MM.1S (cell line): Measurements from ENCODE around the gene TMEM238L.

Experiments used
- EZH2 ChIP-seq: fragments of 300-600 bp; sonication (generic); optimal IDR thresholded peaks from 2 replicates; pipeline ENCODE3; 2017; ENCODE audit warnings: low read depth, mild to moderate bottlenecking, antibody characterized with exemption, low read length, mixed read lengths
- TF ChIP-seq, protein P1 (sequence below): fragments of 300-600 bp; sonication (generic); IDR thresholded peaks from 2 replicates; pipeline ENCODE4 v1.5.1; 2016; ENCODE audit warnings: antibody characterized with exemption, low read length, mixed read lengths

DNA sequence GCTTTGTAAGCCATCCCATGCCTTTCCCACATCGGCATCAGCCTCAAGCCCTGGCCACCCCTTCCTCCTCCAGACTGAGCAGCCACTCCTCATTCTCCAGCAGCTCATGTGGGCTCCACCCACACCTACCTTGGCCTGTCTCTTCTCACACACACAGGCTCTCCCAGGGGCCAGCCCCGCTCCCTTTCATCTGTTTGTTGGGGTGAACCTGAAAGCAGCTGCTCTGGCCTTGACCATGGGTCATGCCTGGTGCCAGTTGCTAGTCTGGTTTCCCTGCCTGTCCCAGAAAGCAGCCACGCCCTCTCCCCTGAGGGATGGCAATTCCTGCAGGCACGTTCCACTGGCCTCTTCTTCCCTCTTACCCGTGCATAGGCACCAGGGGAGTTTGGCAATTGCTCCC lies 11.4 kb upstream of the TMEM238L start:
- TF ChIP-seq, protein P1, sequence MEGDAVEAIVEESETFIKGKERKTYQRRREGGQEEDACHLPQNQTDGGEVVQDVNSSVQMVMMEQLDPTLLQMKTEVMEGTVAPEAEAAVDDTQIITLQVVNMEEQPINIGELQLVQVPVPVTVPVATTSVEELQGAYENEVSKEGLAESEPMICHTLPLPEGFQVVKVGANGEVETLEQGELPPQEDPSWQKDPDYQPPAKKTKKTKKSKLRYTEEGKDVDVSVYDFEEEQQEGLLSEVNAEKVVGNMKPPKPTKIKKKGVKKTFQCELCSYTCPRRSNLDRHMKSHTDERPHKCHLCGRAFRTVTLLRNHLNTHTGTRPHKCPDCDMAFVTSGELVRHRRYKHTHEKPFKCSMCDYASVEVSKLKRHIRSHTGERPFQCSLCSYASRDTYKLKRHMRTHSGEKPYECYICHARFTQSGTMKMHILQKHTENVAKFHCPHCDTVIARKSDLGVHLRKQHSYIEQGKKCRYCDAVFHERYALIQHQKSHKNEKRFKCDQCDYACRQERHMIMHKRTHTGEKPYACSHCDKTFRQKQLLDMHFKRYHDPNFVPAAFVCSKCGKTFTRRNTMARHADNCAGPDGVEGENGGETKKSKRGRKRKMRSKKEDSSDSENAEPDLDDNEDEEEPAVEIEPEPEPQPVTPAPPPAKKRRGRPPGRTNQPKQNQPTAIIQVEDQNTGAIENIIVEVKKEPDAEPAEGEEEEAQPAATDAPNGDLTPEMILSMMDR: no peak
- TF ChIP-seq EZH2: no peak
